HepG2 (cell line): Measurements from ENCODE around the gene PPOX. TPM values are rescaled to one million over a fixed set of nuclear protein-coding genes. Genes with fewer than 3 reads are reported as not detected.

Experiments
- ARHGAP35 ChIP-seq: sonication (generic); formaldehyde crosslinking; IDR thresholded peaks from 2 replicates; pipeline ENCODE4 v1.9.0; 2022; ENCODE audit warnings: mild to moderate bottlenecking, inconsistent platforms, moderate library complexity, missing genetic modification reagents, borderline replicate concordance
- BATF2 ChIP-seq: sonication (generic); formaldehyde crosslinking; IDR thresholded peaks from 2 replicates; pipeline ENCODE4 v1.8.0; 2022; ENCODE audit warnings: mild to moderate bottlenecking, missing genetic modification reagents, moderate library complexity
- CBX1 ChIP-seq: IDR thresholded peaks from one replicate; pipeline ENCODE4 v1.6.1; 2016; ENCODE audit warnings: antibody characterized with exemption, low read depth
- CBX2 ChIP-seq, 2 experiments: fragments of 200-600 bp in 1 of 2; sonication (generic); formaldehyde crosslinking in 1 of 2; IDR thresholded peaks; 2 replicates each; pipeline versions ENCODE4 v1.7.0 to v1.8.1; 2018 to 2022; ENCODE audit warnings: low read depth in 2 of 2, low read length in 1 of 2, mild to moderate bottlenecking in 1 of 2, missing genetic modification reagents in 1 of 2
- E2F5 ChIP-seq: sonication (generic); formaldehyde crosslinking; conservative IDR thresholded peaks from 2 replicates; pipeline ENCODE4 v1.4.0; 2020; ENCODE audit warnings: missing genetic modification reagents
- HDAC1 ChIP-seq: sonication (generic); formaldehyde crosslinking; IDR thresholded peaks from 2 replicates; pipeline ENCODE4 v1.5.1; 2020; ENCODE audit warnings: mild to moderate bottlenecking, missing genetic modification reagents
- HNRNPL ChIP-seq: fragments of 200-400 bp; formaldehyde crosslinking; IDR thresholded peaks from 2 replicates; pipeline ENCODE4 v1.6.1; 2017; ENCODE audit warnings: mild to moderate bottlenecking, low read depth, low read length
- NCOR1 ChIP-seq: fragments of 200-600 bp; sonication (generic); IDR thresholded peaks from 2 replicates; pipeline ENCODE4 v1.7.0; 2017; ENCODE audit warnings: antibody characterized with exemption, low read length, borderline replicate concordance
- SKIL ChIP-seq: sonication (generic); formaldehyde crosslinking; IDR thresholded peaks from 2 replicates; pipeline ENCODE4 v1.8.0; 2022; ENCODE audit warnings: missing genetic modification reagents, mild to moderate bottlenecking, moderate library complexity, borderline replicate concordance
- SRSF9 ChIP-seq: fragments of 200-400 bp; formaldehyde crosslinking; IDR thresholded peaks from 2 replicates; pipeline ENCODE4 v1.6.1; 2018; ENCODE audit warnings: borderline replicate concordance, mild to moderate bottlenecking, low read depth, low read length; ENCODE audit not compliant: insufficient read depth, poor library complexity, severe bottlenecking
- ZHX2 ChIP-seq, 2 experiments: sonication (generic) in 1 of 2; formaldehyde crosslinking in 1 of 2; IDR thresholded peaks; 2 replicates each; pipeline versions ENCODE4 v1.6.1 to v1.9.0; 2014 to 2022; ENCODE audit warnings: antibody characterized with exemption in 1 of 2, borderline replicate concordance in 1 of 2, inconsistent platforms in 1 of 2, low read depth in 1 of 2, missing genetic modification reagents in 1 of 2
- ZNF3 ChIP-seq: IDR thresholded peaks from 2 replicates; pipeline ENCODE4 v1.7.0; 2017; ENCODE audit warnings: inconsistent platforms
- ZNF326 ChIP-seq: sonication (generic); formaldehyde crosslinking; IDR thresholded peaks from 2 replicates; pipeline ENCODE4 v1.4.0; 2020; ENCODE audit warnings: missing genetic modification reagents, borderline replicate concordance
- ZNF672 ChIP-seq: sonication (generic); formaldehyde crosslinking; IDR thresholded peaks from 2 replicates; pipeline ENCODE4 v1.8.1; 2022; ENCODE audit warnings: missing genetic modification reagents
- ZNF83 ChIP-seq: sonication (generic); formaldehyde crosslinking; IDR thresholded peaks from 2 replicates; pipeline ENCODE4 v1.4.0; 2020; ENCODE audit warnings: missing genetic modification reagents, mild to moderate bottlenecking, borderline replicate concordance
- ZSCAN22 ChIP-seq: sonication (generic); formaldehyde crosslinking; IDR thresholded peaks from 2 replicates; pipeline ENCODE4 v1.4.0; 2020; ENCODE audit warnings: mild to moderate bottlenecking, missing genetic modification reagents
- polyA plus RNA-seq, 8 experiments: library from polyadenylated mRNA; depleted of rRNA in 3 of 8; stranded (reverse) in 7 of 8; unstranded in 1 of 8; fragments of >200 nt; fragmentation: Illumina TruSeq in 4 of 8; extraction: Trizol in 4 of 8; gene quantifications; 2 replicates each; pipeline versions ENCODE4 v1.2.1 to v1.2.3, GENCODE V29; 2011 to 2016; ENCODE audit warnings: low read depth in 4 of 8, missing spikeins in 1 of 8, mixed read lengths in 1 of 8; ENCODE audit not compliant: insufficient read depth in 1 of 8
- total RNA-seq, 5 experiments: library from RNA; depleted of rRNA; stranded (reverse); fragments of >200 nt; fragmentation: Illumina TruSeq; extraction: Trizol; gene quantifications; 2 replicates each; pipeline ENCODE4 v1.2.3, GENCODE V29; 2016; ENCODE audit warnings: low read depth in 1 of 5

PPOX gene
- total and polyA plus RNA-seq, 2 of the 13 experiments (the other 11 are each of a cell fraction or from before 2014, with no cell fraction given) = 15.5 to 27.7 TPM

- TF ChIP-seq SKIL (CRISPR knock-in tag) = peak; percentile 23; the same call in 1 of the 2 replicates
- no peak for TF ChIP-seq ZNF672 (CRISPR knock-in tag)
- TF ChIP-seq E2F5 = no peak
- no peak for TF ChIP-seq SRSF9
- TF ChIP-seq HNRNPL = no peak
- no peak for TF ChIP-seq NCOR1
- no peak for TF ChIP-seq ZNF3 (CRISPR knock-in tag)
- TF ChIP-seq CBX2 (IDR thresholded peaks at IDR 0.05; ENCODE audit: low read depth, low read length) = no peak
- no peak for TF ChIP-seq CBX2 (CRISPR knock-in tag; IDR thresholded peaks at IDR 0.05; ENCODE audit: low read depth)
- TF ChIP-seq ZHX2 (IDR thresholded peaks at IDR 0.05; ENCODE audit: low read depth) = peak; percentile 92
- TF ChIP-seq ZHX2 (CRISPR knock-in tag; IDR thresholded peaks at IDR 0.05; ENCODE audit: borderline replicate concordance) = no peak
- no peak for TF ChIP-seq ZNF326 (CRISPR knock-in tag)
- TF ChIP-seq ARHGAP35 (CRISPR knock-in tag) = peak; percentile 84; the same call in 1 of the 2 replicates
- TF ChIP-seq CBX1 = peak; percentile 66
- 0 out of 2 replicates have a peak, but pooled peaks have one; percentile 26 for TF ChIP-seq ZSCAN22 (CRISPR knock-in tag)
- TF ChIP-seq BATF2 = 0 out of 2 replicates have a peak, but pooled peaks have one; percentile 23
- peak; percentile 88 for TF ChIP-seq HDAC1 (CRISPR knock-in tag)
- TF ChIP-seq ZNF83 (CRISPR knock-in tag) = no peak
These were observed 48.3 kb upstream of the PPOX start, which contains the start of the genes NIT1 and PFDN2 (continued) for GRCh38 chr1:161117759-161118581.
